WTC11 (cell line): ENCODE results near the gene FGFR2.

Experiments used
- ARID4B ChIP-seq: sonication (generic); formaldehyde crosslinking; IDR thresholded peaks from 2 replicates; pipeline ENCODE4 v1.8.0; 2023; ENCODE audit warnings: missing genetic modification reagents, mild to moderate bottlenecking, borderline replicate concordance
- CREB1 ChIP-seq: sonication (generic); formaldehyde crosslinking; IDR thresholded peaks from 2 replicates; pipeline ENCODE4 v1.8.0; 2023; ENCODE audit warnings: mild to moderate bottlenecking, missing genetic modification reagents
- CREM ChIP-seq: sonication (generic); formaldehyde crosslinking; IDR thresholded peaks from 2 replicates; pipeline ENCODE4 v1.8.1; 2022; ENCODE audit warnings: mild to moderate bottlenecking, missing genetic modification reagents, moderate library complexity
- CTCF ChIP-seq: fragments of 200-600 bp; IDR thresholded peaks from 2 replicates; pipeline ENCODE4 v1.8.0; 2022; ENCODE audit warnings: antibody characterized with exemption
- FOXJ3 ChIP-seq: sonication (generic); formaldehyde crosslinking; IDR thresholded peaks from 2 replicates; pipeline ENCODE4 v1.9.0; 2021; ENCODE audit warnings: missing genetic modification reagents, mild to moderate bottlenecking, borderline replicate concordance
- PRRX2 ChIP-seq: fragments of 250-450 bp; sonication (Bioruptor Pico); IDR thresholded peaks from 2 replicates; pipeline ENCODE4 v1.8.0; 2021; ENCODE audit warnings: mild to moderate bottlenecking
- TP53 ChIP-seq: sonication (generic); formaldehyde crosslinking; IDR thresholded peaks from 2 replicates; pipeline ENCODE4 v1.8.1; 2023; ENCODE audit warnings: mild to moderate bottlenecking, missing genetic modification reagents
- ZNF138 ChIP-seq: sonication (generic); formaldehyde crosslinking; conservative IDR thresholded peaks from 2 replicates; pipeline ENCODE4 v1.8.1; 2022; ENCODE audit warnings: mild to moderate bottlenecking, moderate library complexity, missing genetic modification reagents
- TF ChIP-seq, protein P1 (sequence below): sonication (generic); formaldehyde crosslinking; IDR thresholded peaks from 2 replicates; pipeline ENCODE4 v1.8.1; 2022; ENCODE audit warnings: mild to moderate bottlenecking, moderate library complexity, missing genetic modification reagents

DNA sequence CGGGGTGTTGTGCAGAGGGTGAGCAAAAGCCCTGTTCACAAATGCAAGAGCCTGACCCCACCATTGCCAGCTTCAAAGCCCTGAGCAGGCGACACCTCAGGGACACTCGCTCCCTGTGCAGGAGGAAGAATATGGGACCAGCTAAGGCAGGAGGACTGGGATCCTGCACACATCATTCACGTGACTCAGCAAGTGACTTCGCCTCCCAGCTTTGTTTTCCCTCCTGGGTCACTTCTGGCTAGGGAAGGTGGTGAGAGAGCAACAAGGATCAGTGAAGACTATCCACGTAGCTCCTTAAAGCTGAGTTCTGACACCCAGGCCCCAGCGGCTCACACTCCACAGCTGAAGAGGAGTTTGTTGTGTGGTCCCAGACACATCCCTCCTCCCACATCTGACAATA lies 164.3 kb downstream of the FGFR2 start:
- TF ChIP-seq CTCF (no peak), PRRX2 (no peak), CREM (no peak), CREB1 (CRISPR knock-in tag) (no peak), FOXJ3 (CRISPR knock-in tag) (no peak), ZNF138 (CRISPR knock-in tag) (no peak), TP53 (CRISPR knock-in tag) (no peak), ARID4B (no peak)
- TF ChIP-seq, protein P1, sequence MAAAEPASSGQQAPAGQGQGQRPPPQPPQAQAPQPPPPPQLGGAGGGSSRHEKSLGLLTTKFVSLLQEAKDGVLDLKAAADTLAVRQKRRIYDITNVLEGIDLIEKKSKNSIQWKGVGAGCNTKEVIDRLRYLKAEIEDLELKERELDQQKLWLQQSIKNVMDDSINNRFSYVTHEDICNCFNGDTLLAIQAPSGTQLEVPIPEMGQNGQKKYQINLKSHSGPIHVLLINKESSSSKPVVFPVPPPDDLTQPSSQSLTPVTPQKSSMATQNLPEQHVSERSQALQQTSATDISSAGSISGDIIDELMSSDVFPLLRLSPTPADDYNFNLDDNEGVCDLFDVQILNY (CRISPR knock-in tag), result no peak
